Measurements from ENCODE around the gene LMTK3. TPM values are rescaled to one million over a fixed set of nuclear protein-coding genes. Genes with fewer than 3 reads are reported as not detected.

The LMTK3 gene
- total and polyA plus RNA-seq, 9 of the 15 experiments (the other 6 are each of a cell fraction or from before 2014, with no cell fraction given), result 0.35 to 12.3 (median 2.0) TPM; not detected in 2

GRCh38 chr19:48516536-48516935 is 4.9 kb upstream of the LMTK3 start:
- in situ Hi-C loops (cut with MboI) (no loop called here), intact Hi-C loops (cut with micrococcal nuclease) (no loop called here)
- peaks cover 2 to 8% of the 10 kb centered on the region in 2 experiments; a peak in 3 of 5 replicates for H3K27me3 ChIP-seq (ENCODE audit: control insufficient read depth in 2 of 2, insufficient read depth in 2 of 2, low read length in 2 of 2)
- peak overlapping the region in 1 of 2 experiments; percentile 6; a peak in 2 of 4 replicates for H3K9ac ChIP-seq (ENCODE audit: insufficient read depth in 1 of 2, low read depth in 2 of 2, low read length in 2 of 2)
- H4K20me1 ChIP-seq (replicated peaks; ENCODE audit: control insufficient read depth, insufficient read depth, low read length), result no peaks in the 10 kb centered on the region
- H3K27ac ChIP-seq (ENCODE audit: extremely low read depth, low read depth, low read length), result no peak overlapping the region
- BruUV-seq (replicated peaks), result no TSS peak
- FAIRE-seq, result no peak
- no peak overlapping the region for H3K4me2 ChIP-seq (ENCODE audit: insufficient read depth, low read length)
- no peak for DNase-seq (ENCODE audit: extremely low read depth in 1 of 4, low spot score in 3 of 4)
- no peak overlapping the region for H3K4me3 ChIP-seq
- H2AFZ ChIP-seq (ENCODE audit: low read depth, low read length), result peak overlapping the region; percentile 47
- ATAC-seq, result no peak
- no peaks in the 10 kb centered on the region for H3K9me3 ChIP-seq (replicated peaks; ENCODE audit: control insufficient read depth, insufficient read depth, low read depth, low read length)
- H3K36me3 ChIP-seq (ENCODE audit: control insufficient read depth, insufficient read depth, low read length), result no peaks in the 10 kb centered on the region
- POLR2A ChIA-PET, result interaction anchor here (0.7 kb wide), 1 partner anchor 13 kb away, joined by 5 read pairs; no protein-coding TSS in a partner anchor
- H3K9me1 ChIP-seq (ENCODE audit: control insufficient read depth, insufficient read depth, low read length), result no peaks in the 10 kb centered on the region
- WGBS (ENCODE audit: insufficient coverage, low coverage, missing lambda C conversion rate), result 33% methylated on average over 8 of the region's 8 CpGs
- CTCF ChIA-PET (ENCODE audit: low intra/inter-chr PET ratio), result no interaction called here
- H3K4me1 ChIP-seq (replicated peaks in 1 of 2; ENCODE audit: control insufficient read depth in 2 of 2, insufficient read depth in 2 of 2, low read length in 2 of 2), result peaks cover 0 to 26% of the 10 kb centered on the region in 2 experiments; a peak in 3 of 5 replicates
- no peaks in the 10 kb centered on the region for H3K79me2 ChIP-seq (ENCODE audit: control insufficient read depth, insufficient read depth, low read length)
- no peak for TF ChIP-seq TGIF2 (CRISPR knock-in tag; IDR thresholded peaks at IDR 0.05)
- TF ChIP-seq ZHX1 (conservative IDR thresholded peaks at IDR 0.05; ENCODE audit: low read length), result no peak
- no peak for TF ChIP-seq SLC30A9 (CRISPR knock-in tag; IDR thresholded peaks at IDR 0.05)
- no peak for TF ChIP-seq ZNF316 (IDR thresholded peaks at IDR 0.05)
- no peak for TF ChIP-seq CBX5 (IDR thresholded peaks at IDR 0.05; ENCODE audit: borderline replicate concordance, low read depth)
- TF ChIP-seq CEBPG (CRISPR knock-in tag; IDR thresholded peaks at IDR 0.05), result no peak
- TF ChIP-seq CEBPG (tag; conservative IDR thresholded peaks at IDR 0.05 in 1 of 2, IDR thresholded peaks at IDR 0.05 in 1 of 2), result no peak
- TF ChIP-seq RREB1 (CRISPR knock-in tag; IDR thresholded peaks at IDR 0.05), result no peak
- TF ChIP-seq HDAC1 (IDR thresholded peaks at IDR 0.05), result no peak
- TF ChIP-seq ZNF217 (CRISPR knock-in tag; IDR thresholded peaks at IDR 0.05), result no peak
- no peak for TF ChIP-seq CREB3L1 (IDR thresholded peaks at IDR 0.05; ENCODE audit: borderline replicate concordance, low read depth)
